IMR-90 (cell line): ENCODE data around the gene FBLIM1. TPM values are rescaled to one million over a fixed set of nuclear protein-coding genes. Genes with fewer than 3 reads are reported as not detected.
"Not testable (repeated sequence)": the region's sequence is repeated elsewhere in the genome, so short reads cannot be mapped to it uniquely, and the experiment has no call there.

ENCODE experiments used
- ATAC-seq: fragments of 200-7000 bp; cut with Tn5 transposase; 2 replicates; pipeline ENCODE4 v1.9.1; 2020; ENCODE audit warnings: low read depth, mild to moderate bottlenecking, moderate library complexity
- BruUV-seq: library from RNA; stranded (reverse); fragments of 400-500 nt; replicated peaks from 2 replicates; lab custom pipeline; 2021; lab: Mats Ljungman, UMichigan
- CTCF ChIA-PET: fragments of 300-600 bp; formaldehyde crosslinking; extraction: SDS; loops from one replicate; lab custom pipeline; 2021; ENCODE audit warnings: antibody characterized with exemption; lab: Yijun Ruan, JAX
- POLR2A ChIA-PET: fragments of 300-600 bp; sonication (Branson Sonifier 250); formaldehyde crosslinking; loops from one replicate; lab custom pipeline; 2022; ENCODE audit warnings: antibody characterized with exemption; ENCODE audit not compliant: unreplicated experiment; lab: Charles Lee
- DNase-seq: peaks from one replicate; pipeline ENCODE4 v3.0.0; 2013
- H2AFZ ChIP-seq: replicated peaks from 2 replicates; pipeline ENCODE3; 2013; ENCODE audit warnings: low read length, mild to moderate bottlenecking; ENCODE audit not compliant: poor library complexity
- H2AK5ac ChIP-seq: 2 replicates; pipeline ENCODE4 v1.6.1; 2013; ENCODE audit warnings: low read depth, low read length, inconsistent platforms
- H2AK9ac ChIP-seq: replicated peaks from 2 replicates; pipeline ENCODE3; 2013; ENCODE audit warnings: mild to moderate bottlenecking, low read depth, low read length, moderate library complexity; ENCODE audit not compliant: poor library complexity
- H2BK120ac ChIP-seq: 2 replicates; pipeline ENCODE4 v1.6.1; 2013; ENCODE audit warnings: low read depth, low read length, inconsistent platforms
- H2BK15ac ChIP-seq: 3 replicates; pipeline ENCODE4 v1.6.1; 2013; ENCODE audit warnings: low read depth, low read length, inconsistent platforms
- H2BK20ac ChIP-seq: 2 replicates; pipeline ENCODE4 v1.6.1; 2013; ENCODE audit warnings: low read depth, mild to moderate bottlenecking, inconsistent platforms, low read length, moderate library complexity
- H2BK5ac ChIP-seq: 2 replicates; pipeline ENCODE4 v1.6.1; 2013; ENCODE audit warnings: mild to moderate bottlenecking, low read depth, low read length, inconsistent platforms; ENCODE audit not compliant: poor library complexity, severe bottlenecking
- H3K14ac ChIP-seq: replicated peaks from 2 replicates; pipeline ENCODE4 v1.6.1; 2013; ENCODE audit warnings: low read depth, low read length, inconsistent platforms
- H3K18ac ChIP-seq: 2 replicates; pipeline ENCODE4 v1.6.1; 2013; ENCODE audit warnings: low read depth, low read length, control low read depth
- H3K23ac ChIP-seq: 2 replicates; pipeline ENCODE4 v1.6.1; 2013; ENCODE audit warnings: low read depth, low read length, inconsistent platforms
- H3K27ac ChIP-seq: 2 replicates; pipeline ENCODE4 v1.5.1; 2013; ENCODE audit warnings: mild to moderate bottlenecking, control low read depth, low read length; ENCODE audit not compliant: insufficient read depth
- H3K27me3 ChIP-seq: 2 replicates; pipeline ENCODE4 v1.6.1; 2013; ENCODE audit warnings: low read length; ENCODE audit not compliant: control insufficient read depth, insufficient read depth
- H3K36me3 ChIP-seq: 2 replicates; pipeline ENCODE4 v1.6.1; 2013; ENCODE audit warnings: low read length, mixed read lengths; ENCODE audit not compliant: control insufficient read depth, insufficient read depth
- H3K4ac ChIP-seq: 2 replicates; pipeline ENCODE4 v1.6.1; 2013; ENCODE audit warnings: low read depth, low read length, inconsistent platforms
- H3K4me1 ChIP-seq: 2 replicates; pipeline ENCODE4 v1.6.1; 2013; ENCODE audit warnings: low read length, mixed read lengths; ENCODE audit not compliant: control insufficient read depth, insufficient read depth
- H3K4me2 ChIP-seq: 2 replicates; pipeline ENCODE4 v1.6.1; 2013; ENCODE audit warnings: low read depth, mild to moderate bottlenecking, control low read depth, low read length, moderate library complexity
- H3K4me3 ChIP-seq: 2 replicates; pipeline ENCODE4 v1.5.1; 2013; ENCODE audit warnings: low read depth, mild to moderate bottlenecking, control low read depth, low read length, moderate library complexity; ENCODE audit not compliant: insufficient read depth
- H3K56ac ChIP-seq: 2 replicates; pipeline ENCODE4 v1.6.1; 2013; ENCODE audit warnings: low read length, inconsistent platforms; ENCODE audit not compliant: insufficient read depth; ENCODE audit errors: extremely low read depth
- H3K79me1 ChIP-seq, 2 experiments: 2 replicates each; pipeline ENCODE4 v1.6.1; 2013; ENCODE audit warnings: low read length in 2 of 2, inconsistent platforms in 1 of 2, low read depth in 1 of 2
- H3K9ac ChIP-seq: 2 replicates; pipeline ENCODE4 v1.6.1; 2013; ENCODE audit warnings: low read depth, low read length, control low read depth
- H3K9me1 ChIP-seq: 2 replicates; pipeline ENCODE4 v1.6.1; 2013; ENCODE audit warnings: low read length, inconsistent platforms; ENCODE audit not compliant: insufficient read depth
- H3K9me3 ChIP-seq: 2 replicates; pipeline ENCODE4 v1.6.1; 2013; ENCODE audit warnings: low read length; ENCODE audit not compliant: control insufficient read depth, insufficient read depth
- H4K20me1 ChIP-seq: 2 replicates; pipeline ENCODE4 v1.6.1; 2013; ENCODE audit warnings: low read length, inconsistent platforms; ENCODE audit not compliant: insufficient read depth
- H4K5ac ChIP-seq: 2 replicates; pipeline ENCODE4 v1.6.1; 2013; ENCODE audit warnings: mild to moderate bottlenecking, low read depth, low read length, control low read depth
- H4K8ac ChIP-seq, 2 experiments: 2 replicates each; pipeline ENCODE4 v1.6.1; 2013; ENCODE audit warnings: low read depth in 2 of 2, low read length in 2 of 2, control low read depth in 1 of 2, inconsistent platforms in 1 of 2
- H4K91ac ChIP-seq: 2 replicates; pipeline ENCODE4 v1.6.1; 2013; ENCODE audit warnings: low read depth, low read length, inconsistent platforms; ENCODE audit not compliant: insufficient read depth
- WGBS, 2 experiments: methylation state at CpG; one replicate each; pipeline versions ENCODE4 v1.1.5 to v1.1.7; 2013; ENCODE audit warnings: missing lambda C conversion rate in 2 of 2; ENCODE audit not compliant: insufficient read length in 1 of 2; ENCODE audit errors: extremely low coverage in 2 of 2; 5-methylcytosine and 5-hydroxymethylcytosine counted together
- dilution Hi-C: fragments of 300-500 bp; cut with HindIII; formaldehyde crosslinking; loops from one replicate; pipeline ENCODE4 v1.14.3; 2018; ENCODE audit warnings: low sequenced_read_pairs; ENCODE audit not compliant: unreplicated experiment
- in situ Hi-C: fragments of 300-500 bp; cut with MboI; formaldehyde crosslinking; loops from 3 replicates; pipeline ENCODE4 v1.14.3; 2019; ENCODE audit warnings: low sequenced_read_pairs, inconsistent platforms, mixed read lengths
- intact Hi-C: fragments of 100-400 bp; cut with micrococcal nuclease; formaldehyde crosslinking; loops from 2 replicates; pipeline ENCODE4 v1.10.0; 2022
- polyA plus RNA-seq, 3 experiments: library from polyadenylated mRNA; depleted of rRNA; stranded (reverse); fragments of >200 nt; gene quantifications; 2 replicates each; pipeline ENCODE4 v1.2.3, GENCODE V29; 2012; ENCODE audit warnings: low replicate concordance in 1 of 3
- total RNA-seq: library from RNA; depleted of rRNA; stranded (reverse); fragments of >200 nt; gene quantifications from 2 replicates; pipeline ENCODE4 v1.2.3, GENCODE V29; 2012

Gene FBLIM1
- total and polyA plus RNA-seq, 2 of the 4 experiments (the other 2 are of a cell fraction): 52.2 to 140 TPM

DNA sequence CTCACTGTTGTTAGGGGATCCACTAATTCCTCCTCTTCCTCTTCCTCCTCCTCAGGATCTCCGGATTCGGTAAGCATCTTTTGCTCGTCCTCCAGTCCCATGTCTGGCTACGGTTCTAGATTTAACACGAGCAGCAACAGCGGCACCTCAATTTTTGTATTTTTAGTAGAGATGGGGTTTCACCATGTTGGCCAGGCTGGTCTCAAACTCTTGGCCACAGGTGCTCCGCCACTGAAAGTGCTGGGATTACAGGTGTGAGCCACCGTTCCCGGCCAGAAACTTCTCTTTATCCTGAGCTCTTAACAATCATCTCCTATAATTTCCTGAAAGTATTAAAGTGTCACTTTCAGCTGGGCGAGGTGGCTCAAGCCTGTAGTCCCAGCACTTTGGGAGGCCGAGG, 49.0 kb downstream of the FBLIM1 start, which contains the start of gene UQCRHL:
Gene UQCRHL (minus strand): TSS at position 101 of the 400 bp plus-strand sequence. CDS start 0 bp downstream, at position 101.
- H3K9me3 ChIP-seq, H3K56ac ChIP-seq, H2AK9ac ChIP-seq, H2BK5ac ChIP-seq, H4K20me1 ChIP-seq, ATAC-seq, H4K91ac ChIP-seq, H2BK120ac ChIP-seq, H3K14ac ChIP-seq, H3K36me3 ChIP-seq, H2BK20ac ChIP-seq, H2AK5ac ChIP-seq, H2BK15ac ChIP-seq, H3K27me3 ChIP-seq, H3K4me1 ChIP-seq, dilution Hi-C loops, DNase-seq, H3K4me3 ChIP-seq, H2AFZ ChIP-seq, intact Hi-C loops, H3K18ac ChIP-seq, in situ Hi-C loops, H3K4ac ChIP-seq, H4K5ac ChIP-seq, BruUV-seq, H3K4me2 ChIP-seq, H3K27ac ChIP-seq, H3K9me1 ChIP-seq, H3K79me1 ChIP-seq, H3K9ac ChIP-seq, H4K8ac ChIP-seq, H3K23ac ChIP-seq: not testable (repeated sequence)
- ChIA-PET POLR2A (interaction anchor here (0.7 kb wide), 1 partner anchor 23 kb away, joined by 8 read pairs; no protein-coding TSS in a partner anchor), CTCF (interaction anchor here (0.5 to 0.8 kb wide), 3 partner anchors 26 to 187 kb away, joined by 3 to 5 read pairs (median 4); no protein-coding TSS in a partner anchor)
- no CpG with 5 or more reads among the region's 11 CpGs for WGBS, 2 experiments
